ENCODE data around the gene ERCC6L2.

The ERCC6L2 gene

DNA sequence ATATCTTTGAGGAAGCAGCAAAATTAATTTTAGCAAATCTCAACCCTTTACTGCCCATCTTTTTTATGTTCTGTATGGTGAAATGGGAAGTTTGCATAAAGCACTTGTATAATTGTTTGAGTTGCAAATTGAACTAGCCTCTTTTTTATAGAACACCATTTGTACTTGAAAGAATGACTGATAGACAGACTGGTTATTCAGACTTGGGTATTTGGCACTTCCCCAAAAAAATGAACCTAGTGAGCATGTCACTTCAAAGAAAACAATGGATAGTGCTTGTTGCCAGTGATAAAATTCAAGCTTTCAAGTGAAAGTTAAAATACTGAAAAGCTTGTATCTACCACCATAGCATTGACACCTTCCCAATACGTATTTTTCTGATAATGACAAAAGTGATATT, 115.8 kb downstream of the ERCC6L2 start:
- Histone ChIP-seq H3K27me3 (ENCODE audit: insufficient read depth, low read depth) (no peaks in the 10 kb centered on the region), H3K4me1 (ENCODE audit: low read depth, poor library complexity, severe bottlenecking) (no peaks in the 10 kb centered on the region), H4K20me1 (ENCODE audit: insufficient read depth) (no peaks in the 10 kb centered on the region), H3K4me3 (IDR thresholded peaks at IDR 0.05; ENCODE audit: insufficient read depth, low read depth, low read length) (no peak overlapping the region), H3K4me2 (no peak overlapping the region), H3K36me3 (ENCODE audit: insufficient read depth) (no peaks in the 10 kb centered on the region), H3K79me2 (ENCODE audit: insufficient read depth, low read depth) (no peaks in the 10 kb centered on the region), H2AFZ (ENCODE audit: low read depth) (no peak overlapping the region), H3K27ac (no peak overlapping the region), H3K9ac (no peak overlapping the region)
- TF ChIP-seq, protein P1, sequence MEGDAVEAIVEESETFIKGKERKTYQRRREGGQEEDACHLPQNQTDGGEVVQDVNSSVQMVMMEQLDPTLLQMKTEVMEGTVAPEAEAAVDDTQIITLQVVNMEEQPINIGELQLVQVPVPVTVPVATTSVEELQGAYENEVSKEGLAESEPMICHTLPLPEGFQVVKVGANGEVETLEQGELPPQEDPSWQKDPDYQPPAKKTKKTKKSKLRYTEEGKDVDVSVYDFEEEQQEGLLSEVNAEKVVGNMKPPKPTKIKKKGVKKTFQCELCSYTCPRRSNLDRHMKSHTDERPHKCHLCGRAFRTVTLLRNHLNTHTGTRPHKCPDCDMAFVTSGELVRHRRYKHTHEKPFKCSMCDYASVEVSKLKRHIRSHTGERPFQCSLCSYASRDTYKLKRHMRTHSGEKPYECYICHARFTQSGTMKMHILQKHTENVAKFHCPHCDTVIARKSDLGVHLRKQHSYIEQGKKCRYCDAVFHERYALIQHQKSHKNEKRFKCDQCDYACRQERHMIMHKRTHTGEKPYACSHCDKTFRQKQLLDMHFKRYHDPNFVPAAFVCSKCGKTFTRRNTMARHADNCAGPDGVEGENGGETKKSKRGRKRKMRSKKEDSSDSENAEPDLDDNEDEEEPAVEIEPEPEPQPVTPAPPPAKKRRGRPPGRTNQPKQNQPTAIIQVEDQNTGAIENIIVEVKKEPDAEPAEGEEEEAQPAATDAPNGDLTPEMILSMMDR (conservative IDR thresholded peaks at IDR 0.05; ENCODE audit: low read depth, low read length), result no peak

DNA sequence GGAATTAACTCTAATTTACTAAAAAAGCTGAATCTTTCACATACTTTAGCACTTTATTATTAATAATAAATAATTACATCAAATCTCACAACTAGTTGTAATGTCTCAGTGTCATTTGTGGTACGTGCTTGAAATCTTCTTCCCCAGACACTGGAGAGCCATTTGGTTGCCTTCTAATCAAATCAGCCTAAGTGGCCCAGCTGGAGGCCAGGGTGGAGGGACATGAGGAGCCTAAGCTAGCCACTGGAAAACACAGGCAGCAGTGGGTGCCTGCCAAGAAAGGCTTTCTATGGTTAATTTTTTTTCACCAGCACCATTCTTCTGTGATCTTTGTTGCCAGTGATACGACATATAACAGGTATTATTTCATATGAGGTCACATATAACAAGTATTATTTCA, 117.0 kb downstream of the ERCC6L2 start:
- Histone ChIP-seq H3K9ac (no peak overlapping the region), H3K4me2 (no peak overlapping the region), H4K20me1 (ENCODE audit: insufficient read depth) (no peaks in the 10 kb centered on the region), H3K27me3 (ENCODE audit: insufficient read depth, low read depth) (no peaks in the 10 kb centered on the region), H3K79me2 (ENCODE audit: insufficient read depth, low read depth) (no peaks in the 10 kb centered on the region), H3K4me3 (IDR thresholded peaks at IDR 0.05; ENCODE audit: insufficient read depth, low read depth, low read length) (no peak overlapping the region), H3K36me3 (ENCODE audit: insufficient read depth) (no peaks in the 10 kb centered on the region), H3K4me1 (ENCODE audit: low read depth, poor library complexity, severe bottlenecking) (no peaks in the 10 kb centered on the region), H3K27ac (no peak overlapping the region), H2AFZ (ENCODE audit: low read depth) (no peak overlapping the region)
- TF ChIP-seq, protein P1 (conservative IDR thresholded peaks at IDR 0.05; ENCODE audit: low read depth, low read length), result no peak

DNA sequence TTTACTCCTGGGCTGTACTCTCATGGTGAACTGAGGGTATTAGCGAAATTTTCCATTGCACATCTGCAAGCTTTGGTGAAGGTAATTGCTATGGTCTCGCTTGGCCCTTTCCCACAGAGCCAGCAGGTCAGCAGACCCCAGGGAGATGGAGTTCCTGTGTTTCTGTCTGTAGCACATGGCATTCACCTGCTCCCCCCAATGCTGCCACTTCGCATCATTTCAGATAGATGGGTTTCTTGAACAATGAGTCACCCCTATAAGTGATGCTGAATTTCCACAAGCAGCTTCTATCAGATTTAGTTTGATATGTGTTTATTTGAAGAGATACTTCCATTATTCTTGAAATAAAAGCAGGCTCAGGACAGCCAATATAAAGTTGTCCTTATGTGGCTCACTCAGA, 117.8 kb downstream of the ERCC6L2 start:
- no peaks in the 10 kb centered on the region for H4K20me1 ChIP-seq (ENCODE audit: insufficient read depth)
- no peak overlapping the region for H3K27ac ChIP-seq

DNA sequence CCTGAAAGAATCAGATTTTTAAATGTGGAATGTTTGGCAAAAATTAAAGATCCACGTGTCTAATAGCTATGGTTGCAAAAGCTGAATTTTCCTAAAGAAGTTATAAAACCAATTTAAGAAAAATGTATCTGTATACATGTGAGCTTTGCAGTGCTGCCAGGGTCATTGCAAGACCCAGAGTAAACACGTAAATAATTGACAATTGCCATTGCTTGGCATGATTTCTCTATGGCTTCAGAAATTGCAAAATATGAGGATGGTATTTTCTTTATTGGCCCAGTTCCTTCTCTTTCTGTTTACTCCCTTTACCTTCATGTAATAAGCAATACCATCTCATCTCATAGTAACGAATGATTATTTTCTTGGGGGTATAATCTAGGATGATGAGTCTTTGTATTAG, 123.9 kb downstream of the ERCC6L2 start:
- no peak overlapping the region for H3K4me3 ChIP-seq (IDR thresholded peaks at IDR 0.05; ENCODE audit: insufficient read depth, low read depth, low read length)
- H2AFZ ChIP-seq (ENCODE audit: low read depth), result no peak overlapping the region
- no peaks in the 10 kb centered on the region for H3K4me1 ChIP-seq (ENCODE audit: low read depth, poor library complexity, severe bottlenecking)
- H3K79me2 ChIP-seq (ENCODE audit: insufficient read depth, low read depth), result no peaks in the 10 kb centered on the region
- TF ChIP-seq, protein P1 (conservative IDR thresholded peaks at IDR 0.05; ENCODE audit: low read depth, low read length), result no peak
- no peak overlapping the region for H3K9ac ChIP-seq
- H4K20me1 ChIP-seq (ENCODE audit: insufficient read depth), result no peaks in the 10 kb centered on the region
- no peaks in the 10 kb centered on the region for H3K36me3 ChIP-seq (ENCODE audit: insufficient read depth)
- no peak overlapping the region for H3K27ac ChIP-seq
- no peaks in the 10 kb centered on the region for H3K27me3 ChIP-seq (ENCODE audit: insufficient read depth, low read depth)
- no peak overlapping the region for H3K4me2 ChIP-seq

More for the DNA sequence above, 117.8 kb downstream of the ERCC6L2 start:
- Histone ChIP-seq H3K4me3 (IDR thresholded peaks at IDR 0.05; ENCODE audit: insufficient read depth, low read depth, low read length) (no peak overlapping the region), H3K27me3 (ENCODE audit: insufficient read depth, low read depth) (no peaks in the 10 kb centered on the region), H3K36me3 (ENCODE audit: insufficient read depth) (no peaks in the 10 kb centered on the region), H3K79me2 (ENCODE audit: insufficient read depth, low read depth) (no peaks in the 10 kb centered on the region), H3K4me1 (ENCODE audit: low read depth, poor library complexity, severe bottlenecking) (no peaks in the 10 kb centered on the region), H3K9ac (no peak overlapping the region), H3K4me2 (no peak overlapping the region), H2AFZ (ENCODE audit: low read depth) (no peak overlapping the region)
- TF ChIP-seq, protein P1 (conservative IDR thresholded peaks at IDR 0.05; ENCODE audit: low read depth, low read length), result no peak

All from KMS-11 (cell line).